ENCODE results near the gene RAD23A.
A peak's percentile ranks its signal among the peaks of the same experiment; 100 is the strongest.
"Not testable (repeated sequence)": the region's sequence is repeated elsewhere in the genome, so short reads cannot be mapped to it uniquely, and the experiment has no call there.

RAD23A gene

GRCh38 chr19:12952050-12952449 lies 6.4 kb downstream of the RAD23A start:
- Histone ChIP-seq H3K9ac (ENCODE audit: low read length) (peak overlapping the region; percentile 67), H3K4me1 (ENCODE audit: control insufficient read depth, insufficient read depth, low read length) (peaks cover 50% of the 10 kb centered on the region), H3K36me3 (ENCODE audit: control insufficient read depth, insufficient read depth, low read length, severe bottlenecking) (peaks cover 65% of the 10 kb centered on the region)
- DNase-seq (ENCODE audit: low read depth); H3K9me3 ChIP-seq (ENCODE audit: control insufficient read depth, low read length); H3K27me3 ChIP-seq (replicated peaks; ENCODE audit: control insufficient read depth, insufficient read depth, low read length); H3K4me3 ChIP-seq (ENCODE audit: low read length): not testable (repeated sequence)

- peaks cover 45% of the 10 kb centered on the region for H3K4me1 ChIP-seq (ENCODE audit: control insufficient read depth, insufficient read depth, low read length)
- H3K36me3 ChIP-seq (ENCODE audit: control insufficient read depth, insufficient read depth, low read length, severe bottlenecking), result peaks cover 64% of the 10 kb centered on the region
- peak; percentile 74 for DNase-seq (ENCODE audit: low read depth)
- H3K27me3 ChIP-seq (replicated peaks; ENCODE audit: control insufficient read depth, insufficient read depth, low read length), result no peaks in the 10 kb centered on the region
- no peak overlapping the region for H3K4me3 ChIP-seq (ENCODE audit: low read length)
- H3K9me3 ChIP-seq (ENCODE audit: control insufficient read depth, low read length), result no peaks in the 10 kb centered on the region
- H3K9ac ChIP-seq (ENCODE audit: low read length), result peak overlapping the region; percentile 67
Measured at GRCh38 chr19:12952488-12953137, 7.0 kb downstream of the RAD23A start.

GRCh38 chr19:12953138-12953798 lies 7.6 kb downstream of the RAD23A start:
- no peaks in the 10 kb centered on the region for H3K9me3 ChIP-seq (ENCODE audit: control insufficient read depth, low read length)
- no peak overlapping the region for H3K4me3 ChIP-seq (ENCODE audit: low read length)
- peak overlapping the region; percentile 55 for H3K9ac ChIP-seq (ENCODE audit: low read length)
- H3K4me1 ChIP-seq (ENCODE audit: control insufficient read depth, insufficient read depth, low read length), result peaks cover 41% of the 10 kb centered on the region
- peaks cover 58% of the 10 kb centered on the region for H3K36me3 ChIP-seq (ENCODE audit: control insufficient read depth, insufficient read depth, low read length, severe bottlenecking)
- no peaks in the 10 kb centered on the region for H3K27me3 ChIP-seq (replicated peaks; ENCODE audit: control insufficient read depth, insufficient read depth, low read length)
- DNase-seq (ENCODE audit: low read depth), result no peak

GRCh38 chr19:12953799-12954611 lies 8.3 kb downstream of the RAD23A start:
- DNase-seq (ENCODE audit: low read depth), result no peak
- H3K9me3 ChIP-seq (ENCODE audit: control insufficient read depth, low read length), result no peaks in the 10 kb centered on the region
- peaks cover 50% of the 10 kb centered on the region for H3K36me3 ChIP-seq (ENCODE audit: control insufficient read depth, insufficient read depth, low read length, severe bottlenecking)

GRCh38 chr19:12954612-12954962 lies 8.9 kb downstream of the RAD23A start:
- peaks cover 45% of the 10 kb centered on the region for H3K36me3 ChIP-seq (ENCODE audit: control insufficient read depth, insufficient read depth, low read length, severe bottlenecking)
- no peaks in the 10 kb centered on the region for H3K9me3 ChIP-seq (ENCODE audit: control insufficient read depth, low read length)
- peaks cover 41% of the 10 kb centered on the region for H3K4me1 ChIP-seq (ENCODE audit: control insufficient read depth, insufficient read depth, low read length)
- DNase-seq (ENCODE audit: low read depth), result no peak
- no peak overlapping the region for H3K4me3 ChIP-seq (ENCODE audit: low read length)
- peak overlapping the region; percentile 55 for H3K9ac ChIP-seq (ENCODE audit: low read length)
- H3K27me3 ChIP-seq (replicated peaks; ENCODE audit: control insufficient read depth, insufficient read depth, low read length), result no peaks in the 10 kb centered on the region

More at GRCh38 chr19:12953799-12954611, 8.3 kb downstream of the RAD23A start:
- H3K9ac ChIP-seq (ENCODE audit: low read length), result peak overlapping the region; percentile 55
- no peak overlapping the region for H3K4me3 ChIP-seq (ENCODE audit: low read length)
- no peaks in the 10 kb centered on the region for H3K27me3 ChIP-seq (replicated peaks; ENCODE audit: control insufficient read depth, insufficient read depth, low read length)
- peaks cover 41% of the 10 kb centered on the region for H3K4me1 ChIP-seq (ENCODE audit: control insufficient read depth, insufficient read depth, low read length)

- peak overlapping the region; percentile 100 for H3K4me3 ChIP-seq (ENCODE audit: low read length)
- not testable (repeated sequence) for H3K27me3 ChIP-seq (replicated peaks; ENCODE audit: control insufficient read depth, insufficient read depth, low read length); H3K9me3 ChIP-seq (ENCODE audit: control insufficient read depth, low read length); DNase-seq (ENCODE audit: low read depth)
- H3K36me3 ChIP-seq (ENCODE audit: control insufficient read depth, insufficient read depth, low read length, severe bottlenecking), result peaks cover 37% of the 10 kb centered on the region
- peak overlapping the region; percentile 97 for H3K9ac ChIP-seq (ENCODE audit: low read length)
- H3K4me1 ChIP-seq (ENCODE audit: control insufficient read depth, insufficient read depth, low read length), result peaks cover 34% of the 10 kb centered on the region
Measured at GRCh38 chr19:12955575-12955974, 9.9 kb downstream of the RAD23A start.

GRCh38 chr19:12955996-12956395 lies 10.3 kb downstream of the RAD23A start:
- no peak for DNase-seq (ENCODE audit: low read depth)
- Histone ChIP-seq H3K4me1 (ENCODE audit: control insufficient read depth, insufficient read depth, low read length) (peaks cover 34% of the 10 kb centered on the region), H3K36me3 (ENCODE audit: control insufficient read depth, insufficient read depth, low read length, severe bottlenecking) (peaks cover 32% of the 10 kb centered on the region), H3K9me3 (ENCODE audit: control insufficient read depth, low read length) (no peaks in the 10 kb centered on the region), H3K9ac (ENCODE audit: low read length) (peak overlapping the region; percentile 97), H3K27me3 (replicated peaks; ENCODE audit: control insufficient read depth, insufficient read depth, low read length) (no peaks in the 10 kb centered on the region), H3K4me3 (ENCODE audit: low read length) (peak overlapping the region; percentile 100)

- Histone ChIP-seq H3K36me3 (ENCODE audit: control insufficient read depth, insufficient read depth, low read length, severe bottlenecking) (peaks cover 26% of the 10 kb centered on the region), H3K9ac (ENCODE audit: low read length) (peak within 1 kb of the TSS; percentile 97), H3K4me3 (ENCODE audit: low read length) (peak within 1 kb of the TSS; percentile 100), H3K9me3 (ENCODE audit: control insufficient read depth, low read length) (no peaks in the 10 kb centered on the region), H3K4me1 (ENCODE audit: control insufficient read depth, insufficient read depth, low read length) (peaks cover 34% of the 10 kb centered on the region), H3K27me3 (replicated peaks; ENCODE audit: control insufficient read depth, insufficient read depth, low read length) (no peaks in the 10 kb centered on the region)
- peak; percentile 87 for DNase-seq (ENCODE audit: low read depth)
Measured at GRCh38 chr19:12956446-12957388, 11.1 kb downstream of the RAD23A start, which contains the start of gene GADD45GIP1. Gene GADD45GIP1, minus strand, starts transcription at chr19:12957223. Its CDS starts 11 bp downstream, at chr19:12957212.

- H3K27me3 ChIP-seq (replicated peaks; ENCODE audit: control insufficient read depth, insufficient read depth, low read length); DNase-seq (ENCODE audit: low read depth); H3K9me3 ChIP-seq (ENCODE audit: control insufficient read depth, low read length): not testable (repeated sequence)
- Histone ChIP-seq H3K9ac (ENCODE audit: low read length) (peak overlapping the region; percentile 97), H3K4me1 (ENCODE audit: control insufficient read depth, insufficient read depth, low read length) (peaks cover 33% of the 10 kb centered on the region), H3K4me3 (ENCODE audit: low read length) (peak overlapping the region; percentile 100), H3K36me3 (ENCODE audit: control insufficient read depth, insufficient read depth, low read length, severe bottlenecking) (peaks cover 19% of the 10 kb centered on the region)
Measured at GRCh38 chr19:12957389-12957952, 11.8 kb downstream of the RAD23A start.

GRCh38 chr19:12959481-12959880 lies 13.8 kb downstream of the RAD23A start:
- H3K36me3 ChIP-seq (ENCODE audit: control insufficient read depth, insufficient read depth, low read length, severe bottlenecking), result peaks cover 8% of the 10 kb centered on the region
- no peaks in the 10 kb centered on the region for H3K9me3 ChIP-seq (ENCODE audit: control insufficient read depth, low read length)
- H3K27me3 ChIP-seq (replicated peaks; ENCODE audit: control insufficient read depth, insufficient read depth, low read length), result no peaks in the 10 kb centered on the region
- H3K4me3 ChIP-seq (ENCODE audit: low read length), result no peak overlapping the region
- H3K9ac ChIP-seq (ENCODE audit: low read length), result no peak overlapping the region
- peaks cover 14% of the 10 kb centered on the region for H3K4me1 ChIP-seq (ENCODE audit: control insufficient read depth, insufficient read depth, low read length)
- no peak for DNase-seq (ENCODE audit: low read depth)
